HepG2 (cell line): ENCODE results near the gene B3GNT9. TPM values are rescaled to one million over a fixed set of nuclear protein-coding genes. Genes with fewer than 3 reads are reported as not detected.
A peak's percentile ranks its signal among the peaks of the same experiment; 100 is the strongest.

Experiments used
- ADNP ChIP-seq: sonication (generic); formaldehyde crosslinking; IDR thresholded peaks from 2 replicates; pipeline ENCODE4 v1.4.0; 2020; ENCODE audit warnings: missing genetic modification reagents
- AHR ChIP-seq: IDR thresholded peaks from 2 replicates; pipeline ENCODE4 v1.6.1; 2018; ENCODE audit warnings: missing genetic modification reagents, missing compliant biosample characterization
- ATF7 ChIP-seq, 2 experiments: fragments of 450-650 bp in 1 of 2; sonication (generic) in 1 of 2; formaldehyde crosslinking in 1 of 2; IDR thresholded peaks; 2 replicates each; pipeline versions ENCODE4 v1.4.0 to v1.6.1; 2016 to 2020; ENCODE audit warnings: antibody characterized with exemption in 1 of 2, mild to moderate bottlenecking in 1 of 2, missing genetic modification reagents in 1 of 2
- CHCHD3 ChIP-seq: sonication (generic); formaldehyde crosslinking; IDR thresholded peaks from 2 replicates; pipeline ENCODE4 v1.8.0; 2022; ENCODE audit warnings: mild to moderate bottlenecking, missing genetic modification reagents, moderate library complexity
- GFI1 ChIP-seq: sonication (generic); formaldehyde crosslinking; IDR thresholded peaks from 2 replicates; pipeline ENCODE4 v1.5.0; 2020; ENCODE audit warnings: missing genetic modification reagents, mild to moderate bottlenecking, borderline replicate concordance
- MED8 ChIP-seq: sonication (generic); formaldehyde crosslinking; IDR thresholded peaks from 2 replicates; pipeline ENCODE4 v1.8.1; 2023; ENCODE audit warnings: mild to moderate bottlenecking, missing genetic modification reagents; ENCODE audit not compliant: insufficient replicate concordance
- MEIS2 ChIP-seq: sonication (generic); formaldehyde crosslinking; IDR thresholded peaks from 2 replicates; pipeline ENCODE4 v1.9.0; 2021; ENCODE audit warnings: mild to moderate bottlenecking, missing genetic modification reagents
- ZNF547 ChIP-seq: sonication (generic); formaldehyde crosslinking; IDR thresholded peaks from 2 replicates; pipeline ENCODE4 v1.5.1; 2020; ENCODE audit warnings: mild to moderate bottlenecking, missing genetic modification reagents
- ZNF75D ChIP-seq: sonication (generic); formaldehyde crosslinking; IDR thresholded peaks from 2 replicates; pipeline ENCODE4 v1.8.1; 2023; ENCODE audit warnings: missing genetic modification reagents, mild to moderate bottlenecking, borderline replicate concordance
- polyA plus RNA-seq, 8 experiments: library from polyadenylated mRNA; depleted of rRNA in 3 of 8; stranded (reverse) in 7 of 8; unstranded in 1 of 8; fragments of >200 nt; fragmentation: Illumina TruSeq in 4 of 8; extraction: Trizol in 4 of 8; gene quantifications; 2 replicates each; pipeline versions ENCODE4 v1.2.1 to v1.2.3, GENCODE V29; 2011 to 2016; ENCODE audit warnings: low read depth in 4 of 8, missing spikeins in 1 of 8, mixed read lengths in 1 of 8; ENCODE audit not compliant: insufficient read depth in 1 of 8
- total RNA-seq, 5 experiments: library from RNA; depleted of rRNA; stranded (reverse); fragments of >200 nt; fragmentation: Illumina TruSeq; extraction: Trizol; gene quantifications; 2 replicates each; pipeline ENCODE4 v1.2.3, GENCODE V29; 2016; ENCODE audit warnings: low read depth in 1 of 5
- TF ChIP-seq, protein P1 (sequence below): sonication (generic); formaldehyde crosslinking; IDR thresholded peaks from 2 replicates; pipeline ENCODE4 v1.5.0; 2020; ENCODE audit warnings: mild to moderate bottlenecking, missing genetic modification reagents
- TF ChIP-seq, protein P2 (sequence below): sonication (generic); formaldehyde crosslinking; IDR thresholded peaks from 2 replicates; pipeline ENCODE4 v1.4.0; 2020; ENCODE audit warnings: missing genetic modification reagents, borderline replicate concordance
- TF ChIP-seq, protein P3 (sequence below): sonication (generic); formaldehyde crosslinking; IDR thresholded peaks from 2 replicates; pipeline ENCODE4; 2020; ENCODE audit warnings: missing genetic modification reagents, mild to moderate bottlenecking, borderline replicate concordance

The B3GNT9 gene
- total and polyA plus RNA-seq, 2 of the 13 experiments (the other 11 are each of a cell fraction or from before 2014, with no cell fraction given), result 1.5 to 3.1 TPM

DNA sequence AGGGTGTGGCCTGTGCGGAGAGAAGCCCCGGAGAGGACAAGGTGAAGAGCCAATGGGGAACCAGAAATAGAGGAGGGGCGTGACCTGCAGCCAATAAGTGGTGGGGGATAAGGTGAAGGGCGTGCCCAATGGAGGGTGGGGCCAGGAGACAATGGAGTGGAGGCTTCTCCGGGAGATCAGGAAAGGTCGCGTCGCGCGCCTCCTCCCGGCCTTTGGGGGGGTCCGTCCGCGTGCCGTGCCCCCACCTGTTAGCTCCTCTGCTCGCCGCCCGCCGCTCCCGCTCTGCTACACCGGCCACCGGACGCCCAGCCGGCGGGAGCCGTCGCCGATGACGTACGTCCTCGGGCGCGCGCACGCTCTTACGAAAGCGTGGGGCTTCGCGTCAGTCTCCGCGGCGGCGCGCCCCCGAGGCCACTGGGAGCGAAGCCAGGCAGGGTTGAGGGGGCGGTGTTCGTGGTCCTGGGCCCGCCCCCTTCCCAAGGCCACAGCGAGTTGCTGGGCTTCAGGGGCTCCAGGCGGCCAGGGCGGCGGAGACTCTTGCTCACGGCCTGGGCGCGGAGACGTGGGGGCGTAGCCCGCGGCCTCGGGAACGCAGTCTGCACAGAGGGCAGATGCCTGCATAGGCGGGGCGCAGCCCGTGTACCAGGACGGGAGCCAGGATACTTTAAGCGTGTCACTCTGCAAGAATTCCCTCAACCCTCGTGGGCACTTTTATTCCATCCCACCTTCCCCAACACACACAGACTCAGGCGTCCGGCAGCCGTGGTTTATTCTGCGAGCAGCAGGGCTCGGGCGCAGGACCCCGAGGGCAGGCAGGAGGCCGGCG, 33.0 kb upstream of the B3GNT9 start, which contains the start of gene MATCAP1 (continued):
- TF ChIP-seq CHCHD3 (CRISPR knock-in tag) (peak; percentile 85), ATF7 (IDR thresholded peaks at IDR 0.05) (peak; percentile 75), ATF7 (CRISPR knock-in tag; IDR thresholded peaks at IDR 0.05) (peak; percentile 91), ZNF75D (CRISPR knock-in tag) (no peak), ADNP (CRISPR knock-in tag) (no peak), GFI1 (CRISPR knock-in tag) (no peak; the same call in 1 of the 2 replicates), AHR (CRISPR knock-in tag) (peak; percentile 39; the same call in 1 of the 2 replicates), MED8 (no peak), MEIS2 (no peak), ZNF547 (CRISPR knock-in tag) (peak; percentile 70; the same call in 1 of the 2 replicates)
- TF ChIP-seq, protein P1, sequence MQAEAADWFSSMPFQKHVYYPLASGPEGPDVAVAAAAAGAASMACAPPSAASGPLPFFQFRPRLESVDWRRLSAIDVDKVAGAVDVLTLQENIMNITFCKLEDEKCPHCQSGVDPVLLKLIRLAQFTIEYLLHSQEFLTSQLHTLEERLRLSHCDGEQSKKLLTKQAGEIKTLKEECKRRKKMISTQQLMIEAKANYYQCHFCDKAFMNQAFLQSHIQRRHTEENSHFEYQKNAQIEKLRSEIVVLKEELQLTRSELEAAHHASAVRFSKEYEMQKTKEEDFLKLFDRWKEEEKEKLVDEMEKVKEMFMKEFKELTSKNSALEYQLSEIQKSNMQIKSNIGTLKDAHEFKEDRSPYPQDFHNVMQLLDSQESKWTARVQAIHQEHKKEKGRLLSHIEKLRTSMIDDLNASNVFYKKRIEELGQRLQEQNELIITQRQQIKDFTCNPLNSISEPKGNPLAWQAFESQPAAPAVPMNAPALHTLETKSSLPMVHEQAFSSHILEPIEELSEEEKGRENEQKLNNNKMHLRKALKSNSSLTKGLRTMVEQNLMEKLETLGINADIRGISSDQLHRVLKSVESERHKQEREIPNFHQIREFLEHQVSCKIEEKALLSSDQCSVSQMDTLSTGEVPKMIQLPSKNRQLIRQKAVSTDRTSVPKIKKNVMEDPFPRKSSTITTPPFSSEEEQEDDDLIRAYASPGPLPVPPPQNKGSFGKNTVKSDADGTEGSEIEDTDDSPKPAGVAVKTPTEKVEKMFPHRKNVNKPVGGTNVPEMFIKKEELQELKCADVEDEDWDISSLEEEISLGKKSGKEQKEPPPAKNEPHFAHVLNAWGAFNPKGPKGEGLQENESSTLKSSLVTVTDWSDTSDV, result 0 out of 2 replicates have a peak, but pooled peaks have one; percentile 61
- TF ChIP-seq, protein P2, sequence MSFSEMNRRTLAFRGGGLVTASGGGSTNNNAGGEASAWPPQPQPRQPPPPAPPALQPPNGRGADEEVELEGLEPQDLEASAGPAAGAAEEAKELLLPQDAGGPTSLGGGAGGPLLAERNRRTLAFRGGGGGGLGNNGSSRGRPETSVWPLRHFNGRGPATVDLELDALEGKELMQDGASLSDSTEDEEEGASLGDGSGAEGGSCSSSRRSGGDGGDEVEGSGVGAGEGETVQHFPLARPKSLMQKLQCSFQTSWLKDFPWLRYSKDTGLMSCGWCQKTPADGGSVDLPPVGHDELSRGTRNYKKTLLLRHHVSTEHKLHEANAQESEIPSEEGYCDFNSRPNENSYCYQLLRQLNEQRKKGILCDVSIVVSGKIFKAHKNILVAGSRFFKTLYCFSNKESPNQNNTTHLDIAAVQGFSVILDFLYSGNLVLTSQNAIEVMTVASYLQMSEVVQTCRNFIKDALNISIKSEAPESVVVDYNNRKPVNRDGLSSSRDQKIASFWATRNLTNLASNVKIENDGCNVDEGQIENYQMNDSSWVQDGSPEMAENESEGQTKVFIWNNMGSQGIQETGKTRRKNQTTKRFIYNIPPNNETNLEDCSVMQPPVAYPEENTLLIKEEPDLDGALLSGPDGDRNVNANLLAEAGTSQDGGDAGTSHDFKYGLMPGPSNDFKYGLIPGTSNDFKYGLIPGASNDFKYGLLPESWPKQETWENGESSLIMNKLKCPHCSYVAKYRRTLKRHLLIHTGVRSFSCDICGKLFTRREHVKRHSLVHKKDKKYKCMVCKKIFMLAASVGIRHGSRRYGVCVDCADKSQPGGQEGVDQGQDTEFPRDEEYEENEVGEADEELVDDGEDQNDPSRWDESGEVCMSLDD (CRISPR knock-in tag), result no peak
- TF ChIP-seq, protein P3, sequence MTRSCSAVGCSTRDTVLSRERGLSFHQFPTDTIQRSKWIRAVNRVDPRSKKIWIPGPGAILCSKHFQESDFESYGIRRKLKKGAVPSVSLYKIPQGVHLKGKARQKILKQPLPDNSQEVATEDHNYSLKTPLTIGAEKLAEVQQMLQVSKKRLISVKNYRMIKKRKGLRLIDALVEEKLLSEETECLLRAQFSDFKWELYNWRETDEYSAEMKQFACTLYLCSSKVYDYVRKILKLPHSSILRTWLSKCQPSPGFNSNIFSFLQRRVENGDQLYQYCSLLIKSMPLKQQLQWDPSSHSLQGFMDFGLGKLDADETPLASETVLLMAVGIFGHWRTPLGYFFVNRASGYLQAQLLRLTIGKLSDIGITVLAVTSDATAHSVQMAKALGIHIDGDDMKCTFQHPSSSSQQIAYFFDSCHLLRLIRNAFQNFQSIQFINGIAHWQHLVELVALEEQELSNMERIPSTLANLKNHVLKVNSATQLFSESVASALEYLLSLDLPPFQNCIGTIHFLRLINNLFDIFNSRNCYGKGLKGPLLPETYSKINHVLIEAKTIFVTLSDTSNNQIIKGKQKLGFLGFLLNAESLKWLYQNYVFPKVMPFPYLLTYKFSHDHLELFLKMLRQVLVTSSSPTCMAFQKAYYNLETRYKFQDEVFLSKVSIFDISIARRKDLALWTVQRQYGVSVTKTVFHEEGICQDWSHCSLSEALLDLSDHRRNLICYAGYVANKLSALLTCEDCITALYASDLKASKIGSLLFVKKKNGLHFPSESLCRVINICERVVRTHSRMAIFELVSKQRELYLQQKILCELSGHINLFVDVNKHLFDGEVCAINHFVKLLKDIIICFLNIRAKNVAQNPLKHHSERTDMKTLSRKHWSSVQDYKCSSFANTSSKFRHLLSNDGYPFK, result peak; percentile 85; the same call in 1 of the 2 replicates
